ENCODE measurements around the gene MACROD1. TPM values are rescaled to one million over a fixed set of nuclear protein-coding genes. Genes with fewer than 3 reads are reported as not detected.

The MACROD1 gene
- total and polyA plus RNA-seq, 10 donors = 5.1 to 20.3 (median 7.8) TPM

GRCh38 chr11:63997104-63997700, 168.7 kb downstream of the MACROD1 start:
- Histone ChIP-seq H3K36me3 (peaks cover 4 to 70% (median 55%) of the 10 kb centered on the region in 6 donors), H3K4me3 (no peak overlapping the region), H3K9me3 (no peaks in the 10 kb centered on the region), H3K4me1 (peaks cover 30 to 78% (median 44%) of the 10 kb centered on the region in 6 donors), H3K27me3 (replicated peaks in 1 of 7) (peaks cover 0 to 33% (median 0%) of the 10 kb centered on the region in 7 donors), H3K27ac (no peak overlapping the region)
- no peak for TF ChIP-seq CTCF (IDR thresholded peaks at IDR 0.05 in 8 of 11, conservative IDR thresholded peaks at IDR 0.05 in 3 of 11)
- peak in 1 of 3 donors; percentile 14 for TF ChIP-seq POLR2AphosphoS5 (IDR thresholded peaks at IDR 0.05)
- no peak for DNase-seq
- 89 to 93% (median 92%) methylated on average over 19 to 27 of the region's 27 CpGs for WGBS, 5 donors
- intact Hi-C loops (cut with DNase I; ENCODE audit: low total_unique reads) = no loop called here

- peaks cover 0 to 29% (median 0%) of the 10 kb centered on the region in 7 donors for H3K27me3 ChIP-seq (replicated peaks in 1 of 7)
- intact Hi-C loops (cut with DNase I; ENCODE audit: low total_unique reads) = no loop called here
- no peak overlapping the region for H3K27ac ChIP-seq
- DNase-seq = no peak
- no peak for TF ChIP-seq POLR2AphosphoS5 (IDR thresholded peaks at IDR 0.05)
- TF ChIP-seq POLR2A (IDR thresholded peaks at IDR 0.05) = no peak
- no peak for TF ChIP-seq CTCF (IDR thresholded peaks at IDR 0.05 in 8 of 11, conservative IDR thresholded peaks at IDR 0.05 in 3 of 11)
- WGBS, 5 donors = 84 to 95% (median 91%) methylated on average over 10 to 18 of the region's 18 CpGs
- no peak overlapping the region for H3K4me3 ChIP-seq
- H3K4me1 ChIP-seq = peaks cover 27 to 71% (median 38%) of the 10 kb centered on the region in 6 donors
- H3K36me3 ChIP-seq = peaks cover 4 to 76% (median 59%) of the 10 kb centered on the region in 6 donors
- no peaks in the 10 kb centered on the region for H3K9me3 ChIP-seq
Observed at GRCh38 chr11:63996512-63996911, 169.4 kb downstream of the MACROD1 start.

- no peak for DNase-seq
- WGBS, 5 donors = 68 to 81% (median 70%) methylated on average over 6 of the region's 6 CpGs
- intact Hi-C loops (cut with DNase I; ENCODE audit: low total_unique reads) = no loop called here
- Histone ChIP-seq H3K27ac (no peak overlapping the region), H3K4me1 (peaks cover 4 to 50% (median 16%) of the 10 kb centered on the region in 6 donors), H3K9me3 (no peaks in the 10 kb centered on the region), H3K36me3 (peaks cover 4 to 100% (median 83%) of the 10 kb centered on the region in 6 donors), H3K27me3 (replicated peaks in 1 of 7) (peaks cover 0 to 4% (median 0%) of the 10 kb centered on the region in 7 donors), H3K4me3 (no peak overlapping the region)
- TF ChIP-seq POLR2A (IDR thresholded peaks at IDR 0.05) (no peak), POLR2AphosphoS5 (IDR thresholded peaks at IDR 0.05) (no peak), CTCF (IDR thresholded peaks at IDR 0.05 in 8 of 11, conservative IDR thresholded peaks at IDR 0.05 in 3 of 11) (no peak)
Observed at GRCh38 chr11:63993993-63994392, 171.9 kb downstream of the MACROD1 start.

- Histone ChIP-seq H3K4me1 (peaks cover 0 to 50% (median 11%) of the 10 kb centered on the region in 6 donors), H3K4me3 (no peak overlapping the region), H3K36me3 (peaks cover 7 to 100% (median 89%) of the 10 kb centered on the region in 6 donors), H3K27me3 (replicated peaks in 1 of 7) (no peaks in the 10 kb centered on the region), H3K27ac (no peak overlapping the region), H3K9me3 (no peaks in the 10 kb centered on the region)
- no peak for DNase-seq
- intact Hi-C loops (cut with DNase I; ENCODE audit: low total_unique reads) = no loop called here
- TF ChIP-seq POLR2AphosphoS5 (IDR thresholded peaks at IDR 0.05) (no peak), POLR2A (IDR thresholded peaks at IDR 0.05) (no peak), CTCF (IDR thresholded peaks at IDR 0.05 in 8 of 11, conservative IDR thresholded peaks at IDR 0.05 in 3 of 11) (no peak)
- 90 to 94% (median 93%) methylated on average over 5 of the region's 5 CpGs for WGBS, 5 donors
Observed at GRCh38 chr11:63993100-63993499, 172.8 kb downstream of the MACROD1 start.

Measured in spleen (tissue), 11 donors.